ENCODE data around the gene NSD1. TPM values are rescaled to one million over a fixed set of nuclear protein-coding genes. Genes with fewer than 3 reads are reported as not detected.

The NSD1 gene
- 22.9 and 25.8 TPM in 2 replicates for total RNA-seq

GRCh38 chr5:177133096-177133852 lies at the start of gene NSD1:
NSD1 (plus strand) TSS chr5:177133773; CDS start chr5:177135104, 1,331 bp downstream.
- peak; percentile 24 to 71 for DNase-seq (ENCODE audit: low read depth in 2 of 2)

- no peak for DNase-seq (ENCODE audit: low read depth in 2 of 2)
These were observed 49.4 kb upstream of the NSD1 start for GRCh38 chr5:177084175-177084574.

GRCh38 chr5:177085985-177086653 lies 47.5 kb upstream of the NSD1 start:
- DNase-seq (ENCODE audit: low read depth in 2 of 2), result no peak

- DNase-seq (ENCODE audit: low read depth in 2 of 2), result peak in 1 of 2 donors; percentile 71
These were observed 46.7 kb upstream of the NSD1 start, which contains the start of gene FGFR4 for GRCh38 chr5:177086654-177087397. FGFR4 (plus strand) TSS chr5:177086915; CDS start chr5:177089603, 2,688 bp downstream.

- no peak for DNase-seq (ENCODE audit: low read depth in 2 of 2)
These were observed 46.1 kb upstream of the NSD1 start for GRCh38 chr5:177087398-177088005.

- peak in 1 of 2 donors; percentile 31 for DNase-seq (ENCODE audit: low read depth in 2 of 2)
These were observed 44.4 kb upstream of the NSD1 start for GRCh38 chr5:177089127-177089526.

- no peak for DNase-seq (ENCODE audit: low read depth in 2 of 2)
These were observed 43.5 kb upstream of the NSD1 start for GRCh38 chr5:177089825-177090641.

- DNase-seq (ENCODE audit: low read depth in 2 of 2), result no peak
These were observed 42.8 kb upstream of the NSD1 start for GRCh38 chr5:177090813-177091212.

- no peak for DNase-seq (ENCODE audit: low read depth in 2 of 2)
These were observed 42.3 kb upstream of the NSD1 start for GRCh38 chr5:177091232-177091631.

- DNase-seq (ENCODE audit: low read depth in 2 of 2), result no peak
These were observed 41.1 kb upstream of the NSD1 start for GRCh38 chr5:177092178-177093081.

- DNase-seq (ENCODE audit: low read depth in 2 of 2), result no peak
These were observed 40.4 kb upstream of the NSD1 start for GRCh38 chr5:177093082-177093712.

GRCh38 chr5:177093803-177094202 lies 39.8 kb upstream of the NSD1 start:
- DNase-seq (ENCODE audit: low read depth in 2 of 2), result no peak

- DNase-seq (ENCODE audit: low read depth in 2 of 2), result no peak
These were observed 39.1 kb upstream of the NSD1 start for GRCh38 chr5:177094224-177095087.

GRCh38 chr5:177095088-177095669 lies 38.4 kb upstream of the NSD1 start:
- DNase-seq (ENCODE audit: low read depth in 2 of 2), result no peak

- DNase-seq (ENCODE audit: low read depth in 2 of 2), result no peak
These were observed 37.2 kb upstream of the NSD1 start for GRCh38 chr5:177096162-177097015.

GRCh38 chr5:177097016-177097985 lies 36.3 kb upstream of the NSD1 start:
- DNase-seq (ENCODE audit: low read depth in 2 of 2), result no peak

All from dermis microvascular lymphatic vessel endothelial cell (primary cell).